ENCODE data around the gene AADAT. TPM values are rescaled to one million over a fixed set of nuclear protein-coding genes. Genes with fewer than 3 reads are reported as not detected.
"Not testable (repeated sequence)": the region's sequence is repeated elsewhere in the genome, so short reads cannot be mapped to it uniquely, and the experiment has no call there.

The AADAT gene
- total RNA-seq, 4 donors from 2014 or later, result 1.5 to 8.7 (median 5.2) TPM

DNA sequence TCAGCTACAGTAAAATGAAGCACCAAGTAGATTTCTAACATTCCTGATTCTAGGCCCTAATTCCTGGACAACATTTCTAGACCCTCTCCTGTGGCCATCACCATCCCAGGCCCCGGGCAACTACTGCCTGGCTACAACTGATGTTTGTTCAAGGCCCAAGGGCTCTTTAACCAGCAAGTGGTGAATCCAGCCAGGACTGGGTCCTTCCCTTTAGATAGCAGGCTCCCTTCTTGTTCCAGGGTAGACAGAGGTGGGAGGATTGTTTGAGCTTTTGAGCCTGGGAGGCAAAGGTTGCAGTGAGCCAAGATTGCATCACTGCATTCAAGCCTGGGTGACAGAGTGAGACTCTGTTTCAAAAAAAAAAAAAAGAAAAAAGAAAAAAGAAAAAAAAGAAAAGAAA, 12.7 kb upstream of the AADAT start:
- Histone ChIP-seq H3K36me3 (no peaks in the 10 kb centered on the region), H3K27ac (no peak overlapping the region), H3K4me3 (no peak overlapping the region), H3K4me1 (no peaks in the 10 kb centered on the region), H3K27me3 (no peaks in the 10 kb centered on the region), H3K9me3 (no peaks in the 10 kb centered on the region)
- TF ChIP-seq POLR2AphosphoS5 (IDR thresholded peaks at IDR 0.05), result no peak
- no peak for TF ChIP-seq POLR2A (IDR thresholded peaks at IDR 0.05)
- TF ChIP-seq, protein P1, sequence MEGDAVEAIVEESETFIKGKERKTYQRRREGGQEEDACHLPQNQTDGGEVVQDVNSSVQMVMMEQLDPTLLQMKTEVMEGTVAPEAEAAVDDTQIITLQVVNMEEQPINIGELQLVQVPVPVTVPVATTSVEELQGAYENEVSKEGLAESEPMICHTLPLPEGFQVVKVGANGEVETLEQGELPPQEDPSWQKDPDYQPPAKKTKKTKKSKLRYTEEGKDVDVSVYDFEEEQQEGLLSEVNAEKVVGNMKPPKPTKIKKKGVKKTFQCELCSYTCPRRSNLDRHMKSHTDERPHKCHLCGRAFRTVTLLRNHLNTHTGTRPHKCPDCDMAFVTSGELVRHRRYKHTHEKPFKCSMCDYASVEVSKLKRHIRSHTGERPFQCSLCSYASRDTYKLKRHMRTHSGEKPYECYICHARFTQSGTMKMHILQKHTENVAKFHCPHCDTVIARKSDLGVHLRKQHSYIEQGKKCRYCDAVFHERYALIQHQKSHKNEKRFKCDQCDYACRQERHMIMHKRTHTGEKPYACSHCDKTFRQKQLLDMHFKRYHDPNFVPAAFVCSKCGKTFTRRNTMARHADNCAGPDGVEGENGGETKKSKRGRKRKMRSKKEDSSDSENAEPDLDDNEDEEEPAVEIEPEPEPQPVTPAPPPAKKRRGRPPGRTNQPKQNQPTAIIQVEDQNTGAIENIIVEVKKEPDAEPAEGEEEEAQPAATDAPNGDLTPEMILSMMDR (IDR thresholded peaks at IDR 0.05), result no peak
- TF ChIP-seq EP300 (IDR thresholded peaks at IDR 0.05), result no peak
- 100% methylated on average over 1 of the region's 1 CpG for WGBS, 2 donors (ENCODE audit: low coverage in 1 of 2)
- no peak for ATAC-seq

DNA sequence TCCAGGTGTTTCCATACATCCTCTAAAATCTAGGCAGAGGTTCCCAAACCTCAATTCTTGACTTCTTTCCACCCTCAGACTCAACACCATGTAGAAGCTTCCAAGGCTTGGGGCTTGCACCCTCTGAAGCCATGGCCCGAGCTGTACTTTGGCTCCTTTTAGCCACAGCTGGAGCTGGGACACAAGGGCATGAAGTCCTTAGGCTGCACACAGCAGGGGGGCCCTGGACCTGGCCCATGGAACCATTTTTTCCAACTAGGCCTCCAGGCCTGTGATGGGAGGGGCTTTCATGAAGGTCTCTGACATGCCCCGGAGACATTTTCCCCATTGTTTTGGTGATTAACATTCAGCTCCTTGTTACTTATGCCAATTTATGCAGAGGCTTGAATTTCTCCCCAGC, 8.4 kb upstream of the AADAT start:
- H3K4me3 ChIP-seq, H3K9me3 ChIP-seq, H3K36me3 ChIP-seq, H3K27me3 ChIP-seq, H3K4me1 ChIP-seq, H3K27ac ChIP-seq, ATAC-seq: not testable (repeated sequence)
- 80 to 86% methylated on average over 1 of the region's 2 CpGs for WGBS, 2 donors (ENCODE audit: low coverage in 1 of 2)

DNA sequence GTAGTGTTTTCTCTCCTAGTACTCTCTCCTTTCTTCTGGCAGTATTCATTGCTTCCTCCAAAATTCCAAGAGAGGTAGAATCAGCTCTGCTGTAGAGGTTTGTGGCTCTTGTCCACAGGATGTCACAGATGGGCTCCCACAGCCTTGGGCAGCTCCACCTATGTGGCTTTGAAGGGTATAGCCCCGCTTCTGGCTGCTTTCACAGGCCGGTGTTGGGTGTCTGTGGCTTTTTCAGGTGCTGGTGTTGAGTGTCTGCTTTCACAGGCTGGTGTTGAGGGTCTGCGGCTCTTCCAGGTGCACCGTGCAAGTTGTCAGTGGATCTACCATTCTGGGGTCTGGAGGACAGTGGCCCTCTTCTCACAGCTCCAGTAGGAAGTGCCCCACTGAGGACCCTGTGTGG, 7.9 kb upstream of the AADAT start:
- H3K27me3 ChIP-seq, result no peaks in the 10 kb centered on the region
- H3K36me3 ChIP-seq, result no peaks in the 10 kb centered on the region
- WGBS, 2 donors (ENCODE audit: low coverage in 1 of 2), result 100% methylated on average over 1 of the region's 4 CpGs
- no peak for ATAC-seq
- H3K4me3 ChIP-seq, result no peak overlapping the region
- no peak overlapping the region for H3K27ac ChIP-seq
- H3K4me1 ChIP-seq, result no peaks in the 10 kb centered on the region
- no peak for TF ChIP-seq POLR2A (IDR thresholded peaks at IDR 0.05)
- no peak for TF ChIP-seq EP300 (IDR thresholded peaks at IDR 0.05)
- TF ChIP-seq POLR2AphosphoS5 (IDR thresholded peaks at IDR 0.05), result no peak
- TF ChIP-seq, protein P1 (IDR thresholded peaks at IDR 0.05), result no peak
- H3K9me3 ChIP-seq, result no peaks in the 10 kb centered on the region

DNA sequence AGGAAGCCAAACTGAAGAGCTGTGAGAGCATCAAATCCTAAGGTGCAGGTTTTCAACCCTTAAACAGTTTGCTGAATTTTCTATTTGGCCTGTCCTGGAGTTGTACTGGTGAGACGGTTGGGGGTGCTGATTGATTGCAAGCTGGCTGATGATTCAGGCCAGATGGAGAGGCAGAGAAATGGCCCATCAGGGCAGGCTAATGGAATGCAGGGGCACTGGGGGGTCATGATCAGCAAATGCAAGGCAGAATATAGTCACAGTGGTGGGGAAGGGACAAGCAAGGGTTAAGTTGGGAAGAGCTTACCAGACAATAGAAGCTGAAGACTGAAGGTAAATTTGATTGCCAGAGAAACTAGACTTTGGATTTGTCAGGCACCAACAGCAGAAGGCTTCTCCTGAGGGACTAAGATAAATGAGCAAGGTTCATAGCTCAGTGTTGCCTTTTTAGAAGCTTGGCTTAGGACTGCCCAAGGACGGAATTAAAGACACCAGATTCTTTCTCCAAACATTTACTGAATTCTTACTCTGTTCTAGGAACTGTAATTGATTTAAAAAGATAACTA, 4.3 kb upstream of the AADAT start:
- Histone ChIP-seq H3K4me3 (no peak overlapping the region), H3K4me1 (peaks cover 0 to 10% (median 6%) of the 10 kb centered on the region in 3 donors), H3K27ac (no peak overlapping the region), H3K36me3 (no peaks in the 10 kb centered on the region), H3K27me3 (no peaks in the 10 kb centered on the region), H3K9me3 (no peaks in the 10 kb centered on the region)
- no peak for ATAC-seq
- no peak for TF ChIP-seq EP300 (IDR thresholded peaks at IDR 0.05)
- WGBS, 2 donors (ENCODE audit: low coverage in 1 of 2), result 14 to 25% methylated on average over 1 to 2 of the region's 2 CpGs

GRCh38 chr4:170091069-170091696, 1.4 kb upstream of the AADAT start:
- no peak for ATAC-seq
- H3K27ac ChIP-seq, result no peak overlapping the region
- H3K36me3 ChIP-seq, result peaks cover 0 to 9% of the 10 kb centered on the region in 2 donors

More at GRCh38 chr4:170091069-170091696, 1.4 kb upstream of the AADAT start:
- WGBS, 2 donors (ENCODE audit: low coverage in 1 of 2), result 66 to 90% methylated on average over 3 to 8 of the region's 47 CpGs
- Histone ChIP-seq H3K4me3 (no peak overlapping the region), H3K4me1 (peaks cover 0 to 19% (median 8%) of the 10 kb centered on the region in 3 donors), H3K27me3 (no peaks in the 10 kb centered on the region), H3K9me3 (no peaks in the 10 kb centered on the region)
- no peak for TF ChIP-seq POLR2AphosphoS5 (IDR thresholded peaks at IDR 0.05)
- TF ChIP-seq EP300 (IDR thresholded peaks at IDR 0.05), result no peak
- TF ChIP-seq, protein P1 (IDR thresholded peaks at IDR 0.05), result no peak
- no peak for TF ChIP-seq POLR2A (IDR thresholded peaks at IDR 0.05)
